C4-2B (cell line): Measurements from ENCODE around the gene VWC2.

Experiments used
- ZFX ChIP-seq: fragments of 450-650 bp; IDR thresholded peaks from 2 replicates; pipeline ENCODE4 v1.6.1; 2017
- TF ChIP-seq, protein P1 (sequence below): fragments of 450-650 bp; conservative IDR thresholded peaks from 2 replicates; pipeline ENCODE4 v1.5.1; 2017; ENCODE audit warnings: mild to moderate bottlenecking

DNA sequence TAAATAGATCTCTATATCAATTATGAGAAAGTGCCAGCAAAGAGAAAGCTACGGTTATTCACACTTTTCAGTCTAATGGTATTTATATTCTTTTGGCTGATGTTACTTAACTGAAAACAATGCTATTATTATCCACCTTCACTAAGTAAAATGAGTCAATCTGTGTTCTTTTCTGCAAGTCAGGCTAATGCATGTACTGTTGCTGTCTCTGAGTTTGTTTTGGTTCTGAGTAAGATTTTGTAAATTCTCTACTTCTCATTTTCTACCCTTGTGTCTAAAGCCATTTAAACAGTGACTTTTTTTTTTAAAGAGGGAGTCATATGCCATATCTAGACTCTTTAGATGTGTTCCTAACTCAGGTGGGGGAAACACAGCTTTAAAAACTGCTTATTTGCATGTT is 7.5 kb downstream of the VWC2 start:
- TF ChIP-seq, protein P1, sequence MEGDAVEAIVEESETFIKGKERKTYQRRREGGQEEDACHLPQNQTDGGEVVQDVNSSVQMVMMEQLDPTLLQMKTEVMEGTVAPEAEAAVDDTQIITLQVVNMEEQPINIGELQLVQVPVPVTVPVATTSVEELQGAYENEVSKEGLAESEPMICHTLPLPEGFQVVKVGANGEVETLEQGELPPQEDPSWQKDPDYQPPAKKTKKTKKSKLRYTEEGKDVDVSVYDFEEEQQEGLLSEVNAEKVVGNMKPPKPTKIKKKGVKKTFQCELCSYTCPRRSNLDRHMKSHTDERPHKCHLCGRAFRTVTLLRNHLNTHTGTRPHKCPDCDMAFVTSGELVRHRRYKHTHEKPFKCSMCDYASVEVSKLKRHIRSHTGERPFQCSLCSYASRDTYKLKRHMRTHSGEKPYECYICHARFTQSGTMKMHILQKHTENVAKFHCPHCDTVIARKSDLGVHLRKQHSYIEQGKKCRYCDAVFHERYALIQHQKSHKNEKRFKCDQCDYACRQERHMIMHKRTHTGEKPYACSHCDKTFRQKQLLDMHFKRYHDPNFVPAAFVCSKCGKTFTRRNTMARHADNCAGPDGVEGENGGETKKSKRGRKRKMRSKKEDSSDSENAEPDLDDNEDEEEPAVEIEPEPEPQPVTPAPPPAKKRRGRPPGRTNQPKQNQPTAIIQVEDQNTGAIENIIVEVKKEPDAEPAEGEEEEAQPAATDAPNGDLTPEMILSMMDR = no peak
- TF ChIP-seq ZFX = no peak
